GM12865 (cell line): ENCODE results near the gene TBX2.
"Not testable (repeated sequence)": the region's sequence is repeated elsewhere in the genome, so short reads cannot be mapped to it uniquely, and the experiment has no call there.

Source experiments
- DNase-seq: peaks from one replicate; pipeline ENCODE4 v3.0.0; 2010; ENCODE audit warnings: low read depth
- H3K4me3 ChIP-seq: 2 replicates; pipeline ENCODE4 v1.5.1; 2011; ENCODE audit warnings: mild to moderate bottlenecking, low read depth, low read length, control low read depth
- CTCF ChIP-seq: IDR thresholded peaks from 2 replicates; pipeline ENCODE4 v1.5.1; 2011; ENCODE audit warnings: low read length, control low read depth, low read depth, inconsistent platforms; ENCODE audit not compliant: insufficient read depth; ENCODE audit errors: missing control alignments

TBX2 gene

GRCh38 chr17:61442136-61442775 lies 42.6 kb downstream of the TBX2 start:
- no peak overlapping the region for H3K4me3 ChIP-seq
- DNase-seq = no peak
- no peak for TF ChIP-seq CTCF

- no peak for TF ChIP-seq CTCF
- DNase-seq = no peak
- H3K4me3 ChIP-seq = no peak overlapping the region
Measured at GRCh38 chr17:61442878-61443474, 43.3 kb downstream of the TBX2 start.

- H3K4me3 ChIP-seq = no peak overlapping the region
- no peak for DNase-seq
- TF ChIP-seq CTCF = no peak
Measured at GRCh38 chr17:61443475-61443882, 43.8 kb downstream of the TBX2 start.

- no peak for TF ChIP-seq CTCF
- no peak for DNase-seq
- no peak overlapping the region for H3K4me3 ChIP-seq
Measured at GRCh38 chr17:61444075-61444474, 44.4 kb downstream of the TBX2 start.

- no peak for DNase-seq
- H3K4me3 ChIP-seq = no peak overlapping the region
- no peak for TF ChIP-seq CTCF
Measured at GRCh38 chr17:61444831-61445230, 45.2 kb downstream of the TBX2 start.

- TF ChIP-seq CTCF = no peak
- no peak overlapping the region for H3K4me3 ChIP-seq
- DNase-seq = no peak
Measured at GRCh38 chr17:61447358-61447757, 47.7 kb downstream of the TBX2 start.

- no peak for DNase-seq
- no peak overlapping the region for H3K4me3 ChIP-seq
- TF ChIP-seq CTCF = no peak
Measured at GRCh38 chr17:61448042-61448441, 48.4 kb downstream of the TBX2 start.

- not testable (repeated sequence) for DNase-seq, H3K4me3 ChIP-seq
Measured at GRCh38 chr17:61449140-61449539, 49.5 kb downstream of the TBX2 start.
